Peyer's patch (tissue), 4 donors: Measurements from ENCODE around the gene DMWD.

Source experiments
- CTCF ChIP-seq, 6 experiments: fragments of 450-650 bp in 4 of 6; fragments of 200-600 bp in 2 of 6; sonication (generic) in 1 of 6; IDR thresholded peaks; one replicate each; pipeline ENCODE4 v1.5.1; 2017 to 2019; ENCODE audit warnings: antibody characterized with exemption in 6 of 6, mild to moderate bottlenecking in 3 of 6, moderate library complexity in 1 of 6
- POLR2A ChIP-seq, 2 donors: fragments of 450-650 bp; IDR thresholded peaks; one replicate each; pipeline ENCODE4 v1.5.1; 2017; ENCODE audit warnings: antibody characterized with exemption in 2 of 2, mild to moderate bottlenecking in 2 of 2, moderate library complexity in 2 of 2

GRCh38 chr19:45773384-45773783, 19.3 kb downstream of the DMWD start:
- TF ChIP-seq CTCF (IDR thresholded peaks at IDR 0.05) = no peak
- TF ChIP-seq POLR2A (IDR thresholded peaks at IDR 0.05) = no peak
